Sigmoid colon (tissue), 7 donors: ENCODE results near the gene FZR1. TPM values are rescaled to one million over a fixed set of nuclear protein-coding genes. Genes with fewer than 3 reads are reported as not detected.

ENCODE experiments used
- DNase-seq: peaks from one replicate; pipeline ENCODE4 v3.0.0-alpha.2; 2019
- H3K27ac ChIP-seq, 4 donors: fragments of 200-600 bp; sonication (generic); one replicate each; pipeline ENCODE4 v1.5.1; 2016 to 2019; ENCODE audit warnings: mild to moderate bottlenecking in 1 of 4
- H3K27me3 ChIP-seq, 3 donors: fragments of 200-600 bp; sonication (generic); one replicate each; pipeline ENCODE4 v1.5.1; 2019; ENCODE audit warnings: mild to moderate bottlenecking in 1 of 3
- H3K36me3 ChIP-seq, 4 donors: fragments of 200-600 bp; sonication (generic); one replicate each; pipeline ENCODE4 v1.5.1; 2016 to 2019
- H3K4me1 ChIP-seq, 4 donors: fragments of 200-600 bp; sonication (generic); one replicate each; pipeline ENCODE4 v1.5.1; 2017 to 2019
- H3K4me3 ChIP-seq, 4 donors: fragments of 200-600 bp; sonication (generic); one replicate each; pipeline ENCODE4 v1.5.1; 2017 to 2019; ENCODE audit warnings: mild to moderate bottlenecking in 2 of 4, moderate library complexity in 1 of 4
- H3K9me3 ChIP-seq, 4 donors: fragments of 200-600 bp in 3 of 4; sonication (generic) in 3 of 4; one replicate each; pipeline versions ENCODE4 v1.5.1 to v1.6.1; 2013 to 2019
- EP300 ChIP-seq, 4 donors: sonication (generic); formaldehyde crosslinking; IDR thresholded peaks; one replicate each; pipeline ENCODE4 v1.6.1; 2017; ENCODE audit warnings: antibody characterized with exemption in 4 of 4
- POLR2A ChIP-seq, 2 donors: fragments of 450-650 bp; IDR thresholded peaks; one replicate each; pipeline ENCODE4 v1.6.1; 2016; ENCODE audit warnings: antibody characterized with exemption in 2 of 2, mild to moderate bottlenecking in 2 of 2, moderate library complexity in 2 of 2
- POLR2AphosphoS5 ChIP-seq, 4 donors: sonication (generic); formaldehyde crosslinking; IDR thresholded peaks; one replicate each; pipeline ENCODE4 v1.6.1; 2017; ENCODE audit warnings: antibody characterized with exemption in 4 of 4
- WGBS, 2 donors: extraction: QIAGEN DNeasy Blood & Tissue Kit; methylation state at CpG; one replicate each; pipeline ENCODE4 v1.1.7; 2013; 5-methylcytosine and 5-hydroxymethylcytosine counted together
- intact Hi-C: fragments of 100-400 bp; cut with DNase I; formaldehyde crosslinking; loops from one replicate; pipeline ENCODE4 v1.15.1; 2023
- polyA plus RNA-seq, 3 donors: library from polyadenylated mRNA; stranded (reverse); fragments of 200-250 nt; gene quantifications; one replicate each; pipeline ENCODE4 v1.2.3, GENCODE V29; 2013
- total RNA-seq, 4 donors: library from RNA; depleted of rRNA; stranded (reverse); fragments of >200 nt; gene quantifications; one replicate each; pipeline ENCODE4 v1.1.0, GENCODE V29; 2016
- TF ChIP-seq, protein P1 (sequence below), 4 experiments: fragments of 450-650 bp in 3 of 4; fragments of 200-600 bp in 1 of 4; IDR thresholded peaks; one replicate each; pipeline ENCODE4 v1.5.1; 2016 to 2019; ENCODE audit warnings: antibody characterized with exemption in 4 of 4, mild to moderate bottlenecking in 3 of 4, moderate library complexity in 2 of 4
- donor health status: healthy with polysubstance abuse.
- donor health status: Bipolar disorder and iron deficiency.
- donor health status: healthy.

FZR1 gene
- total and polyA plus RNA-seq, 7 donors = 11.4 to 44.6 (median 18.1) TPM

GRCh38 chr19:3492131-3492839, 13.8 kb upstream of the FZR1 start:
- no peak for TF ChIP-seq POLR2A (IDR thresholded peaks at IDR 0.05)
- no peak for TF ChIP-seq EP300 (IDR thresholded peaks at IDR 0.05)
- no peak for TF ChIP-seq POLR2AphosphoS5 (IDR thresholded peaks at IDR 0.05)
- TF ChIP-seq, protein P1, sequence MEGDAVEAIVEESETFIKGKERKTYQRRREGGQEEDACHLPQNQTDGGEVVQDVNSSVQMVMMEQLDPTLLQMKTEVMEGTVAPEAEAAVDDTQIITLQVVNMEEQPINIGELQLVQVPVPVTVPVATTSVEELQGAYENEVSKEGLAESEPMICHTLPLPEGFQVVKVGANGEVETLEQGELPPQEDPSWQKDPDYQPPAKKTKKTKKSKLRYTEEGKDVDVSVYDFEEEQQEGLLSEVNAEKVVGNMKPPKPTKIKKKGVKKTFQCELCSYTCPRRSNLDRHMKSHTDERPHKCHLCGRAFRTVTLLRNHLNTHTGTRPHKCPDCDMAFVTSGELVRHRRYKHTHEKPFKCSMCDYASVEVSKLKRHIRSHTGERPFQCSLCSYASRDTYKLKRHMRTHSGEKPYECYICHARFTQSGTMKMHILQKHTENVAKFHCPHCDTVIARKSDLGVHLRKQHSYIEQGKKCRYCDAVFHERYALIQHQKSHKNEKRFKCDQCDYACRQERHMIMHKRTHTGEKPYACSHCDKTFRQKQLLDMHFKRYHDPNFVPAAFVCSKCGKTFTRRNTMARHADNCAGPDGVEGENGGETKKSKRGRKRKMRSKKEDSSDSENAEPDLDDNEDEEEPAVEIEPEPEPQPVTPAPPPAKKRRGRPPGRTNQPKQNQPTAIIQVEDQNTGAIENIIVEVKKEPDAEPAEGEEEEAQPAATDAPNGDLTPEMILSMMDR (IDR thresholded peaks at IDR 0.05) = no peak
- H3K4me3 ChIP-seq = no peak overlapping the region
- H3K36me3 ChIP-seq = peaks cover 15 to 67% (median 36%) of the 10 kb centered on the region in 4 donors
- H3K9me3 ChIP-seq = no peaks in the 10 kb centered on the region
- no peaks in the 10 kb centered on the region for H3K27me3 ChIP-seq
- WGBS, 2 donors = 97% methylated on average over 45 of the region's 45 CpGs
- intact Hi-C loops = no loop called here
- DNase-seq = no peak
- H3K4me1 ChIP-seq = no peaks in the 10 kb centered on the region
- H3K27ac ChIP-seq = no peak overlapping the region

DNA sequence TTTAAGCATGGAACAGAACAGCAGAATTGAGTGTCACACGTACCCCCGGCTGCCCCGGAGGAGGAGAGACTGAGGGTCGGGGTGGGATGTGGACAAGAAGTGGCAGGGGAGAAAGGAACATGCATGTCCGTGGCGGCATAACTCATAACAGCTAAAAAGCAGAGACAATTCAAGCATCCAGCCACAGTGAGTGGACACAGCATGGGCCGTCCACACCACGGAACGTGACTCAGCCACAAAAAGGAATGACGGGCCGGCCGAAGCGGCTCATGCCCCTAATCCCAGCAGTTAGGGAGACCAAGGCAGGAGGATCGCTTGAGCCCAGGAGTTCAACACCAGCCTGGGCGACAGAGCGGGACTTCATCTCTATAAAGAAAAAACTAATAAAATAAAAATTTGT, 13.2 kb upstream of the FZR1 start:
- Histone ChIP-seq H3K4me3 (no peak overlapping the region), H3K36me3 (peaks cover 15 to 69% (median 36%) of the 10 kb centered on the region in 4 donors), H3K4me1 (no peaks in the 10 kb centered on the region), H3K27ac (no peak overlapping the region), H3K27me3 (no peaks in the 10 kb centered on the region), H3K9me3 (no peaks in the 10 kb centered on the region)
- no peak for DNase-seq
- intact Hi-C loops = no loop called here
- 95% methylated on average over 16 of the region's 16 CpGs for WGBS, 2 donors
- TF ChIP-seq POLR2AphosphoS5 (IDR thresholded peaks at IDR 0.05) = no peak
- no peak for TF ChIP-seq POLR2A (IDR thresholded peaks at IDR 0.05)
- TF ChIP-seq, protein P1 (IDR thresholded peaks at IDR 0.05) = no peak
- TF ChIP-seq EP300 (IDR thresholded peaks at IDR 0.05) = no peak

GRCh38 chr19:3493651-3494050, 12.5 kb upstream of the FZR1 start:
- peaks cover 0 to 3% (median 0%) of the 10 kb centered on the region in 4 donors for H3K4me1 ChIP-seq
- no peak overlapping the region for H3K4me3 ChIP-seq
- H3K9me3 ChIP-seq = no peaks in the 10 kb centered on the region
- no peak for DNase-seq
- no peaks in the 10 kb centered on the region for H3K27me3 ChIP-seq
- no peak for TF ChIP-seq EP300 (IDR thresholded peaks at IDR 0.05)
- TF ChIP-seq, protein P1 (IDR thresholded peaks at IDR 0.05) = no peak
- no peak for TF ChIP-seq POLR2A (IDR thresholded peaks at IDR 0.05)
- no peak for TF ChIP-seq POLR2AphosphoS5 (IDR thresholded peaks at IDR 0.05)
- intact Hi-C loops = no loop called here
- no peak overlapping the region for H3K27ac ChIP-seq
- 96% methylated on average over 14 of the region's 14 CpGs for WGBS, 2 donors
- peaks cover 15 to 69% (median 36%) of the 10 kb centered on the region in 4 donors for H3K36me3 ChIP-seq

- no peak overlapping the region for H3K27ac ChIP-seq
- no peaks in the 10 kb centered on the region for H3K27me3 ChIP-seq
- TF ChIP-seq POLR2A (IDR thresholded peaks at IDR 0.05) (no peak), EP300 (IDR thresholded peaks at IDR 0.05) (no peak)
- H3K4me1 ChIP-seq = peaks cover 0 to 7% (median under 1%) of the 10 kb centered on the region in 4 donors
- H3K9me3 ChIP-seq = no peaks in the 10 kb centered on the region
- peaks cover 15 to 69% (median 36%) of the 10 kb centered on the region in 4 donors for H3K36me3 ChIP-seq
- no peak overlapping the region for H3K4me3 ChIP-seq
- intact Hi-C loops = no loop called here
- 86 to 88% methylated on average over 15 of the region's 15 CpGs for WGBS, 2 donors
- DNase-seq = no peak
Measured at GRCh38 chr19:3494051-3494450, 12.1 kb upstream of the FZR1 start.

DNA sequence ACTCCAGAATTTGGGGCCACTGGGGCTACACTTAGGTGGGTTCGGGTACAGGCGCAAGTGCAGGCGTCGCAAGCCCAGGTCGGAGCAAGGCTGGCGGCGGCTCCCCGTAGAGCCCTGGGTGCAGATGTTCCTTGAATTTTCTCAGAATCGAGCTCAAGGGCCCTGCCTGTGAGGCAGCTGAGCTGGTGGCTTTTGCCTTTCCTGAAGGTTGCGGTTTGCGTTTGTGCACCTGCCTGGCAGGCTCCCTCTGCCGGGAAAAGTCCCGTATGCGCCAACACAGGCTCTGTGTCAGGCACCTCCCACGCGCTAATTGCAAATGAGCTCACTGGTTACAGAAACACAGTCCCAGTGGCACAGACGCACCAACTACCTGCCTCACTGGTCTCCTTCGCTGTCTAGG, 11.6 kb upstream of the FZR1 start:
- DNase-seq = no peak
- no peak overlapping the region for H3K27ac ChIP-seq
- no peaks in the 10 kb centered on the region for H3K27me3 ChIP-seq
- WGBS, 2 donors = 89 to 90% methylated on average over 18 of the region's 18 CpGs
- peaks cover 0 to 13% (median 5%) of the 10 kb centered on the region in 4 donors for H3K4me1 ChIP-seq
- intact Hi-C loops = no loop called here
- peaks cover 15 to 69% (median 36%) of the 10 kb centered on the region in 4 donors for H3K36me3 ChIP-seq
- no peaks in the 10 kb centered on the region for H3K9me3 ChIP-seq
- TF ChIP-seq POLR2AphosphoS5 (IDR thresholded peaks at IDR 0.05) (no peak), POLR2A (IDR thresholded peaks at IDR 0.05) (no peak), EP300 (IDR thresholded peaks at IDR 0.05) (no peak)
- TF ChIP-seq, protein P1 (IDR thresholded peaks at IDR 0.05) = no peak
- H3K4me3 ChIP-seq = no peak overlapping the region
